Epidermal melanocyte (primary cell): ENCODE measurements around the gene KCNQ2.
"Not testable (repeated sequence)": the region's sequence is repeated elsewhere in the genome, so short reads cannot be mapped to it uniquely, and the experiment has no call there.

ENCODE experiments used
- DNase-seq: peaks from one replicate; pipeline ENCODE4 v3.0.0; 2011; ENCODE audit warnings: low spot score; ENCODE audit not compliant: insufficient read length

The KCNQ2 gene

DNA sequence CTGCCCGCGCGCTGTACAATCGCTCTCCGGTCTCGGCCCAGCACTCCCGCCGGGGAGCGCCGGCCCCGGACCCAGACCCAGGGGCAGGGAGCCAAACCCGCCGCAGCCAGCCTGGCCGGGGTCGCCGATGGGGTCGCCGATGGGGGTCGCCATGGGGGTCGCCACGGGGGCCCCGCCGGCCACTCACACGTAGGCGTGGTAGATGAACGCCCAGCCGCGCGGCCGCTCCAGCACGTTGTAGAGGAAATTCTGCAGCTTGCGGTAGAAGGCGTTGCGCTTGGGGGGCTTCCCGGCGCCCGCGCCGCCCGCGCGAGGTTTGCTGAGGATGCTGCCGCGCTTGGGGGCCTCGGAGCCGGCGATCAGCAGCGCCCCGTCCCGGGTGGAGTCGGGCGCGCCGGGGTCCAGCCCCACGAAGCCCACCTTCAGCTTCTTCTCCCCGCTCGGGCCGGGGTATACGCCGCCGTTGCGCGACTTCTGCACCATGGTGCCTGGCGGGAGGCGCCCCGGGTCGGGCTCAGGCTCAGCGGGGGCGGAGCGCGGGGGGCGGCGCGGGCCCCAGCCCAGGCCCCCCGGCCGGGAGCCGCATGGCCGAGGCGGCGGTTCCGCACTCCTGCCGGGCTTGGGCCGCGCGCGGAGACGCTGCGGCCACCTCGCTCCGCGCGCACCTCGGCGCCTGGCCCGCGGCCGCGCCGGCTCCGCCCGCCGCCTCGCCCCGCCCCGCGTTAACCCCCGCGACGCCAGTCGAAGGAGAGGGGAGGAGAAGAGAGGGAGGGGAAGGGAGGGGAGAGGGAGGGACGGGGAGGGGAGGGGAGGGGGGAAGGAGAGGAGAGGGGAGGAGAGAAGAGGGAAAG is at the start of gene KCNQ2:
Gene KCNQ2, minus strand, starts transcription at position 675 of the 851 bp plus-strand sequence. Its CDS starts 192 bp downstream, at position 483.
- DNase-seq, result no peak

- peak; percentile 18 for DNase-seq
Observed at GRCh38 chr20:63521602-63522001, 49.1 kb upstream of the KCNQ2 start.

DNA sequence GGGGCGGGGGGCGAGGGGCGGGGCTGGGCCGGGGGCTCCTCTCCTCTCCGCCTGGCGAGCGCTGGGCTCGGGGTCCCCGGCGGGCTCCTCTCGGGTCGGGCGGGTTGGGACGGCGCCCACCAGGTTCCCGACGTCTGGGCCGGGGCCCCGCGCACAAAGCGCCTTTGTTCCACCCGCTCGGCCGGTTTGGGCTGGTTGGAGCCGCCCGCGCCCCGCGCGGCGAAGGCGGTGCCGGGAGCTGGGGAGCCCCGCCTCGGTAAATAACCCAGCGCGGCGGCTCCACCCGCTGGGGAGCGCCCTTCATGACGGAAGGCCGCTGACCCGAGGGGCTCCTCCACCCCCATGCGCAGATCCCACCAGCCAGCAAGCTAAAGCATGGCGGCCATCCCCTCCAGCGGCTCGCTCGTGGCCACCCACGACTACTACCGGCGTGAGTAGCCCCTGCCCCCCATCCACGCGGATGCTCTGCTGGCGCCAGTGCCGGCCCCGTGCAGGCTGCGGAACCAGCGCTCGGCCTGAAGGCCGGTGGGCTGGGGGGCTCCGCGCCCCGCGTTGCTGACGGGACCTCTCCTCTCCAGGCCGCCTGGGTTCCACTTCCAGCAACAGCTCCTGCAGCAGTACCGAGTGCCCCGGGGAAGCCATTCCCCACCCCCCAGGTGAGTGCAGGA is 48.6 kb upstream of the KCNQ2 start:
- peak; percentile 88 for DNase-seq

DNA sequence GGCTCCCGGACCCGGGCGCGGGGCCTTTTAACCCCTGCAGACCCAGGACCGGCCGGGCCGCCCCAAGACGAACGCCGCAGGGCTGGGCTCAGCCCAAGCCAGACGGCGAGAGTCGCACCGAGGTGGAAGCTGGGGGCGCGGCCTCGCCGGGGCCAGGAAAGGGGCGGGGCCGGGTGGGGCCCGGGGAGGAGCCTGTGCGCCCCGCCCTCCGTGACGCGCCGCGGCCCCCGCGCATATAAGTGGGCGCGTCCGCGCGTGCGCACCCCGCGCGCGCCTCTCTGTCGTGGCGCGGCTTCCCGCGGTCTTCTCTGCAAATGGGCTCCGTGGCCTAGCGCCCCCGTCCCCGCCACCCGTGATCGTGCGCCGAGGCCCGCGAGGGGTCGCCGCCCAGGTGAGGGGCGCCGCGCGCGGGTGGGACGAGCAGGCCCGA is 48.1 kb upstream of the KCNQ2 start, which contains the start of gene PPDPF:
Gene PPDPF, plus strand, starts transcription at position 262 of the 430 bp plus-strand sequence. CDS start 544 bp downstream, outside the sequence.
- DNase-seq, result peak; percentile 97

- DNase-seq, result peak; percentile 42
Observed at GRCh38 chr20:63519668-63520503, 47.4 kb upstream of the KCNQ2 start.

DNA sequence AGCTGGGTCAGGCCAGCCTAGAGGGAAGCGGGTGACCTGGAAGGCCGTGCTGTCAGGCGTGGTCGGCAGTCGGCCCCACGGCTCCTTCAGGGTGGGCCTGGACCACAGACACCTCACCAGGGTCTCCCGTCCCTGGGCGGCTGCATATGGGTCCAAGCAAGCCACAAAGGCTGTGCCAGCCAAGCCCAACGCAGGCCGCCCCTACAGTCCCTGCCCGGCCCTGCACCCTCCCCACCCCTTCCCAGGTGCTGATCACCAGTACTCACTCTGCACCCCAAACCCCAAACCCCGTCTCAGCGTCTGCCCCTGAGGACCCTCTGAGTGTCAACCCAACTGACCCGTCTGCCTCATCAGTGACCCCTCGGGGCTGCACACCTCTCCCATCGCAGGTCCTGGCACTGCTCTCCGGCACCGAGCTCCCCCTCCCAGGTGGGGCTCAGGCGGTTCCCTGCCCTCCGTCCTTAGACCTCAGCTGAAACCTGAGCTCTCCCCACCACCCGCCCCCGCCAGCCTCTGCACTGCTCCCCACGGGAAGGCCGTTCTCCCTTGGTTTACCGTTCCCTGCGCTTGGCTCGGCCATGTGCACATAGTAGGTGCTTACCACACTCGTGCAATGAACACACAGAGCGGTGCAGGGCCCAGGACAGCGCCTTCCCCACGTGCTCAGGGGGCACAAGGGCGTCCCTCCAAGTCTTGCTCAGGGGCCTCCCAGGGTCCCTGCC is 46.7 kb upstream of the KCNQ2 start:
- DNase-seq, result peak; percentile 4

DNA sequence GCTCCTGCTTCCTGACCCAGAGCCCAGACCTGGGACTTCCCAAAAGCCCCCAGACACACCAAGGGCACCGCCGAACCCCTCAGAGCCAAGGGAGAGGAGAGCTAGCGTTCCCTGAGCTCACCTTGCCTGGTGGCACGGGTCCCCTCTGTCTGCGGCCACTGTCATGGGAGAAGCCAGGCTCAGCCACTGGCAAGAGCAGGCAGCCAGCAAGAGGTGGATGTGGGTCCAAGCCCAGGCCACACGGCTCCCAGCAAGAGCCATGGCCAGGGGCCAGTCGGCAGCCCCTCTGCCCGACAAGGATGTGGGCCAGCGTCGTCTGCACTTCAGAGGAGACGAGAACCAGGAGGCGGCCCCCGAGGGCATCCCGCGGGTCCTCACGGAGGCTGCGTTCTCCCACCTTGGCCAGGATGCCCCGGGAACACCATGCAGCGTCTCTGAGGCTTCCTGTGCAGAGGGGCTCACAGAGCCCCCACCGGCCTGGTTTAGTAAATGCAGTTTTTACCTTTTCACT is 46.0 kb upstream of the KCNQ2 start:
- DNase-seq, result peak; percentile 4

GRCh38 chr20:63517376-63518309 is 45.2 kb upstream of the KCNQ2 start:
- peak; percentile 14 for DNase-seq

DNA sequence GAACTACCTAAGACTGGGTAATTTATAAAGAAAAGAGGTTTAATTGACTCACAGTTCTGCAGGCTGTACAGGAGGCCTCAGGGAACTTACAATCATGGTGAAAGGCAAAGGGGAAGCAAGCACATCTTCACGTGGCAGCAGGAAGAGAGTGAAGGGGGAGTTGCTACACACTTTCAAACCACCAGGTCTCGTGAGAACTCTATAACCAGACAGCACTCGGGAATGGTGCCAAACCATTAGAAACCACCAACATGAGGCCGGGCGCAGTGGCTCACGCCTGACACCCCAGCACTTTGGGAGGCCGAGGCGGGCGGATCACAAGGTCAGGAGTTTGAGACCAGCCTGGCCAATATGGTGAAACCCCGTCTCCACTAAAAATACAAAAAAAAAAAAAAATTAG is 42.1 kb upstream of the KCNQ2 start:
- DNase-seq, result not testable (repeated sequence)

DNA sequence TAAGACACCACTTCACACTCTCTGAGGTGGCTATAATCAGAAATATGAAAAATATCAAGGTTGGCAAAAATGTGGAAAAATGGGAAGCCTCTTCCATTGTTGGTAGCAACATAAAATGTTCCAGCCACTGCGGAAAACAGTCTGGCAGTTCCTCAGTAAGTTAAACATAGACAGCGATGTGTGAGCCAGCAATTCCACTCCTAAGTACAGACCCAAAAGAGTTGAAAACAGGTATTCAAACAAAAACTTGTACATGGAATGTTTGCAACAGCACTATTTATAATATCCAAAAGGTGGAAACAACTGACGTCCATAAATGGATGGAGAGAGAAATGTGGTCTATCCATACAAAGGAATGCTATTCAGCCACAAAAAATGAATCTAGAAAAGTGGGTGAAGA is 40.8 kb upstream of the KCNQ2 start:
- no peak for DNase-seq

GRCh38 chr20:63509088-63509564 is 36.7 kb upstream of the KCNQ2 start:
- no peak for DNase-seq

DNA sequence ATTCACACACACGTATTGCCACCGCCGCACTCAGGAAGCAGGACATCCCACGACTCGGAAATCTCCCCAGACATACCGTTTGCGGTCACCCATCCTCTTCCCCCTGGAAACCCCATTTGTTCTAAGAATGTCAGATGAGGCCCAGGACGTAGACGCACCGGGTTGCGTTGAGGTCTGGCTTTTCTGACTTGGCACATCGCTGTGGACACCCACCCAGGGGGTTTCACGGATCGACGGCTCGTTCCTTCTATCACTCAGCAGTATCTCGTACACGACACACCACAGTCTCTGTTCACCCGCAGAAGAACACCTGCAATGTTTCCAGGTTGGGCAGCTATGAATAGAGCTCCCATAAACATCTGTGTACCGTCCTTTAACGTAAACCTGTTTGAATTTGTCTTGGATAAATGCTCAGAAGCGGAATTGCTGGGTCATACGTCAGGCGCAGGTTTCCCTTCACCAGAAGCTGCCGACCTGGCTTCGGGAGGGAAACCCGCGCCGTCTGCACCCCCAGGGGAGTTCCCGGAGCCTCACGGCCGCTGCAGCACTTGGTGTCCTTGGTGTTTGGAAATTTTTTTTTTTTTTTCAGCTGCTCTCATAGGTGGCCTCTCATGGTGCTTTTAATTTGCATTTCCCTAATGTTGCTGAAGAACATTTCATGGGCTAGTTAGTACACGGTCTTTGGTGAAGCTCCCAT is 35.8 kb upstream of the KCNQ2 start:
- no peak for DNase-seq

GRCh38 chr20:63507083-63507743 is 34.8 kb upstream of the KCNQ2 start:
- DNase-seq, result no peak

GRCh38 chr20:63505723-63506122 is 33.3 kb upstream of the KCNQ2 start:
- no peak for DNase-seq

- DNase-seq, result no peak
Observed at GRCh38 chr20:63505281-63505680, 32.8 kb upstream of the KCNQ2 start.

- DNase-seq, result peak; percentile 8
Observed at GRCh38 chr20:63504642-63505041, 32.2 kb upstream of the KCNQ2 start.

GRCh38 chr20:63503524-63503923 is 31.1 kb upstream of the KCNQ2 start:
- DNase-seq, result peak; percentile 14

DNA sequence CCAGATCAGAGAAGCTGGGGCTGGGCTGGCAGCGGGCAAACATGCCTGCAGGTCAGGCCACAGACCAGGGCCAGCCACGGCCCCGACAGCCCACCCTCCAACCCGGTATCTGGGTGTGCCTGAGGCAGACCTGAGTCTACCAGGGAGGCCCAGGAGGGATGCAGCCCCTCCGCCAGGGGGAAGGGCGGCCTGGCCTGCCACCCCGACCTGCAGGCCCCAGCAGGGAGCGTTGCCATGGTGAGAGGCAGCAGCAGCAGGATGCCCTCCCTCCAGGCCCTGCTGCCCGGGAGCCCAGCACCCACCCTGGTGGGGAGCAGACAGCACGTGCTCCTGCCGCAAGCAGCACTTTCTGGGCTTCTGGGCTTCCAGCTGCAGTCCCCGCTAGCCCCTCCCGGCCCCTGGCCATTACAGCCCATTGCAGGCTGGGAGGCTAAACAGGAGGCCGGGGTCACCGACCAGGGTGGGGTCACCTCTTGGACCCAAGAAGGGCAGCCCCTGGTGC is 30.3 kb upstream of the KCNQ2 start:
- DNase-seq, result peak; percentile 15
